Esophagus squamous epithelium (tissue), 4 donors: ENCODE measurements around the gene CIAO2A.

Source experiments
- CTCF ChIP-seq, 6 experiments: fragments of 450-650 bp in 4 of 6; fragments of 200-600 bp in 2 of 6; sonication (generic) in 2 of 6; IDR thresholded peaks; one replicate each; pipeline ENCODE4 v1.5.1; 2016 to 2019; ENCODE audit warnings: antibody characterized with exemption in 6 of 6, mild to moderate bottlenecking in 4 of 6, moderate library complexity in 4 of 6
- POLR2A ChIP-seq, 4 donors: fragments of 450-650 bp; IDR thresholded peaks; one replicate each; pipeline ENCODE4 v1.6.1; 2017; ENCODE audit warnings: antibody characterized with exemption in 4 of 4, mild to moderate bottlenecking in 4 of 4, moderate library complexity in 3 of 4

GRCh38 chr15:64111679-64112050 is 18.0 kb upstream of the CIAO2A start:
- TF ChIP-seq CTCF (IDR thresholded peaks at IDR 0.05) (no peak), POLR2A (IDR thresholded peaks at IDR 0.05) (no peak)
